Transverse colon (tissue), 4 donors: ENCODE data around the gene FGGY. TPM values are rescaled to one million over a fixed set of nuclear protein-coding genes. Genes with fewer than 3 reads are reported as not detected.
"Not testable (repeated sequence)": the region's sequence is repeated elsewhere in the genome, so short reads cannot be mapped to it uniquely, and the experiment has no call there.

Experiments
- DNase-seq: peaks from one replicate; pipeline ENCODE4 v3.0.0-alpha.2; 2019
- H3K27ac ChIP-seq, 4 donors: fragments of 200-600 bp; sonication (generic); 2 replicates each; pipeline ENCODE4 v1.5.1; 2016 to 2018; ENCODE audit warnings: inconsistent platforms in 4 of 4
- H3K27me3 ChIP-seq: fragments of 200-600 bp; sonication (generic); 2 replicates; pipeline ENCODE4 v1.5.1; 2017; ENCODE audit warnings: inconsistent platforms
- H3K36me3 ChIP-seq, 4 donors: fragments of 200-600 bp; sonication (generic); 2 replicates each; pipeline ENCODE4 v1.5.1; 2017 to 2019; ENCODE audit warnings: inconsistent platforms in 4 of 4
- H3K4me1 ChIP-seq, 4 donors: fragments of 200-600 bp; sonication (generic); 2 replicates each; pipeline ENCODE4 v1.5.1; 2017 to 2020; ENCODE audit warnings: inconsistent platforms in 4 of 4
- H3K4me3 ChIP-seq, 4 donors: fragments of 200-600 bp; sonication (generic); 1 replicate in 1 of 4; 2 replicates in 3 of 4; pipeline versions ENCODE4 v1.5.1 to v1.6.1; 2017 to 2019; ENCODE audit warnings: inconsistent platforms in 4 of 4
- H3K9me3 ChIP-seq, 2 donors: fragments of 200-600 bp; sonication (generic); 2 replicates each; pipeline ENCODE4 v1.5.1; 2017 to 2019; ENCODE audit warnings: inconsistent platforms in 2 of 2
- CTCF ChIP-seq, 5 experiments: fragments of 200-600 bp in 3 of 5; fragments of 450-650 bp in 2 of 5; sonication (generic) in 3 of 5; IDR thresholded peaks; 1 replicate in 2 of 5; 2 replicates in 3 of 5; pipeline ENCODE4 v1.5.1; 2016 to 2017; ENCODE audit warnings: antibody characterized with exemption in 5 of 5, inconsistent platforms in 3 of 5, mild to moderate bottlenecking in 2 of 5, moderate library complexity in 1 of 5
- EP300 ChIP-seq: sonication (generic); formaldehyde crosslinking; IDR thresholded peaks from one replicate; pipeline ENCODE4 v1.6.1; 2017; ENCODE audit warnings: antibody characterized with exemption, low read depth
- POLR2A ChIP-seq: fragments of 450-650 bp; IDR thresholded peaks from one replicate; pipeline ENCODE4 v1.6.1; 2016; ENCODE audit warnings: antibody characterized with exemption, mild to moderate bottlenecking, moderate library complexity
- POLR2AphosphoS5 ChIP-seq, 3 donors: sonication (generic); formaldehyde crosslinking; IDR thresholded peaks; one replicate each; pipeline ENCODE4 v1.6.1; 2016; ENCODE audit warnings: antibody characterized with exemption in 3 of 3
- WGBS, 2 donors: methylation state at CpG; one replicate each; pipeline ENCODE4 v1.1.5; 2018; ENCODE audit warnings: low coverage in 1 of 2; 5-methylcytosine and 5-hydroxymethylcytosine counted together
- in situ Hi-C, 4 donors: fragments of 200-750 bp; cut with MboI; loops; one replicate each; pipeline versions ENCODE4 v1.15.0 to v1.15.1; 2017; ENCODE audit warnings: low sequenced_read_pairs in 3 of 4, low pct_ligation_motif_present in 1 of 4, low pct_unique_long_range_greater_than_20kb in 1 of 4
- intact Hi-C: fragments of 100-400 bp; cut with DNase I; formaldehyde crosslinking; loops from one replicate; pipeline ENCODE4 v1.15.1; 2023; ENCODE audit warnings: low total_unique reads
- total RNA-seq, 4 donors: library from RNA; depleted of rRNA; stranded (reverse); fragments of >200 nt; gene quantifications; one replicate each; pipeline ENCODE4 v1.1.0, GENCODE V29; 2016

Gene FGGY
- total RNA-seq, 4 donors from 2014 or later: 18.2 to 97.7 (median 27.1) TPM

- 93 to 100% methylated on average over 1 to 2 of the region's 2 CpGs for WGBS, 2 donors
- intact Hi-C loops (no loop called here), in situ Hi-C loops (no loop called here)
- Histone ChIP-seq H3K9me3 (no peaks in the 10 kb centered on the region), H3K4me3 (no peak overlapping the region), H3K27ac (no peak overlapping the region), H3K36me3 (no peaks in the 10 kb centered on the region), H3K4me1 (peaks cover 0 to 20% (median 3%) of the 10 kb centered on the region in 4 donors), H3K27me3 (no peaks in the 10 kb centered on the region)
- DNase-seq: no peak
- no peak for TF ChIP-seq POLR2AphosphoS5 (IDR thresholded peaks at IDR 0.05)
- no peak for TF ChIP-seq EP300
Observed at GRCh38 chr1:59486615-59487014, 189.7 kb downstream of the FGGY start.

GRCh38 chr1:59487335-59488031, 190.6 kb downstream of the FGGY start:
- Histone ChIP-seq H3K4me1 (peaks cover 0 to 14% (median 3%) of the 10 kb centered on the region in 4 donors), H3K27ac (no peak overlapping the region), H3K4me3 (no peak overlapping the region), H3K9me3 (no peaks in the 10 kb centered on the region), H3K36me3 (no peaks in the 10 kb centered on the region), H3K27me3 (no peaks in the 10 kb centered on the region)
- intact Hi-C loops: no loop called here
- DNase-seq: no peak
- in situ Hi-C loops: no loop called here
- 87% methylated on average over 2 of the region's 2 CpGs; no CpG with 5 or more reads in 1 of the 2 donors for WGBS, 2 donors
- TF ChIP-seq POLR2A (no peak), POLR2AphosphoS5 (IDR thresholded peaks at IDR 0.05) (no peak), EP300 (no peak), CTCF (IDR thresholded peaks at IDR 0.05) (no peak)

- intact Hi-C loops: no loop called here
- in situ Hi-C loops: no loop called here
- Histone ChIP-seq H3K4me3 (no peak overlapping the region), H3K9me3 (no peaks in the 10 kb centered on the region), H3K27me3 (no peaks in the 10 kb centered on the region), H3K36me3 (no peaks in the 10 kb centered on the region), H3K4me1 (peaks cover 0 to 3% (median 0%) of the 10 kb centered on the region in 4 donors), H3K27ac (no peak overlapping the region)
- TF ChIP-seq POLR2A (no peak), POLR2AphosphoS5 (IDR thresholded peaks at IDR 0.05) (no peak), EP300 (no peak), CTCF (IDR thresholded peaks at IDR 0.05) (no peak)
- no peak for DNase-seq
- WGBS, 2 donors: 43 to 60% methylated on average over 1 of the region's 1 CpG
Observed at GRCh38 chr1:59492500-59492899, 195.6 kb downstream of the FGGY start.

- intact Hi-C loops: no loop called here
- Histone ChIP-seq H3K27me3 (no peaks in the 10 kb centered on the region), H3K27ac (no peak overlapping the region), H3K4me3 (no peak overlapping the region), H3K36me3 (no peaks in the 10 kb centered on the region), H3K4me1 (peaks cover 0 to 9% (median 3%) of the 10 kb centered on the region in 4 donors), H3K9me3 (no peaks in the 10 kb centered on the region)
- DNase-seq: no peak
- in situ Hi-C loops: no loop called here
- TF ChIP-seq POLR2AphosphoS5 (IDR thresholded peaks at IDR 0.05) (no peak), POLR2A (no peak), EP300 (no peak), CTCF (IDR thresholded peaks at IDR 0.05) (no peak)
Observed at GRCh38 chr1:59494145-59494833, 197.4 kb downstream of the FGGY start.

GRCh38 chr1:59496156-59496555, 199.3 kb downstream of the FGGY start:
- intact Hi-C loops, H3K27me3 ChIP-seq, H3K9me3 ChIP-seq, H3K27ac ChIP-seq, DNase-seq, H3K4me3 ChIP-seq, in situ Hi-C loops, H3K36me3 ChIP-seq: not testable (repeated sequence)
- 90 to 95% methylated on average over 2 of the region's 2 CpGs for WGBS, 2 donors
- peaks cover 5 to 26% (median 9%) of the 10 kb centered on the region in 4 donors for H3K4me1 ChIP-seq
